SK-N-SH (cell line): ENCODE measurements around the gene DEGS2.

Experiments used
- CTCF ChIP-seq: fragments of 200-600 bp; sonication (generic); IDR thresholded peaks from 2 replicates; pipeline ENCODE4 v1.6.1; 2017; ENCODE audit warnings: antibody characterized with exemption, mild to moderate bottlenecking, moderate library complexity
- FOSL2 ChIP-seq: IDR thresholded peaks from 2 replicates; pipeline ENCODE4 v1.4.0; 2012; ENCODE audit warnings: low read depth, mild to moderate bottlenecking, moderate library complexity, borderline replicate concordance
- FOXJ3 ChIP-seq: sonication (generic); formaldehyde crosslinking; IDR thresholded peaks from 2 replicates; pipeline ENCODE4 v1.5.1; 2020; ENCODE audit warnings: mild to moderate bottlenecking, missing genetic modification reagents
- GABPA ChIP-seq: IDR thresholded peaks from 2 replicates; pipeline ENCODE4 v1.4.0; 2012; ENCODE audit warnings: low read depth, mild to moderate bottlenecking
- MAX ChIP-seq: IDR thresholded peaks from 2 replicates; pipeline ENCODE4 v1.4.0; 2012; ENCODE audit warnings: low read depth
- POLR2AphosphoS5 ChIP-seq: IDR thresholded peaks from 2 replicates; pipeline ENCODE4 v1.6.1; 2012; ENCODE audit warnings: low read depth, low read length
- RXRA ChIP-seq: IDR thresholded peaks from 2 replicates; pipeline ENCODE4 v1.4.0; 2012; ENCODE audit warnings: low read depth, mild to moderate bottlenecking, borderline replicate concordance
- SIN3A ChIP-seq: IDR thresholded peaks from 2 replicates; pipeline ENCODE4 v1.6.1; 2012; ENCODE audit warnings: low read depth, mild to moderate bottlenecking, low read length, moderate library complexity, borderline replicate concordance
- SMC3 ChIP-seq: IDR thresholded peaks from 2 replicates; pipeline ENCODE4 v1.6.1; 2012; ENCODE audit warnings: low read depth, low read length, improper control_type of control experiment
- TAF1 ChIP-seq: IDR thresholded peaks from 2 replicates; pipeline ENCODE4 v1.6.1; 2012; ENCODE audit warnings: low read depth, mild to moderate bottlenecking, low read length, moderate library complexity, borderline replicate concordance
- TCF12 ChIP-seq: IDR thresholded peaks from 2 replicates; pipeline ENCODE4 v1.4.0; 2012
- YY1 ChIP-seq: IDR thresholded peaks from 2 replicates; pipeline ENCODE4 v1.4.0; 2012; ENCODE audit warnings: low read depth, mild to moderate bottlenecking
- TF ChIP-seq, protein P1 (sequence below): fragments of 150-350 bp; IDR thresholded peaks from 2 replicates; pipeline ENCODE4 v1.6.1; 2016; ENCODE audit warnings: mild to moderate bottlenecking, low read depth, low read length

GRCh38 chr14:100107236-100107635 lies 52.2 kb downstream of the DEGS2 start:
- no peak for TF ChIP-seq RXRA
- TF ChIP-seq TCF12, result no peak
- no peak for TF ChIP-seq MAX
- TF ChIP-seq CTCF, result no peak
- TF ChIP-seq, protein P1, sequence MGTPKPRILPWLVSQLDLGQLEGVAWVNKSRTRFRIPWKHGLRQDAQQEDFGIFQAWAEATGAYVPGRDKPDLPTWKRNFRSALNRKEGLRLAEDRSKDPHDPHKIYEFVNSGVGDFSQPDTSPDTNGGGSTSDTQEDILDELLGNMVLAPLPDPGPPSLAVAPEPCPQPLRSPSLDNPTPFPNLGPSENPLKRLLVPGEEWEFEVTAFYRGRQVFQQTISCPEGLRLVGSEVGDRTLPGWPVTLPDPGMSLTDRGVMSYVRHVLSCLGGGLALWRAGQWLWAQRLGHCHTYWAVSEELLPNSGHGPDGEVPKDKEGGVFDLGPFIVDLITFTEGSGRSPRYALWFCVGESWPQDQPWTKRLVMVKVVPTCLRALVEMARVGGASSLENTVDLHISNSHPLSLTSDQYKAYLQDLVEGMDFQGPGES, result no peak
- TF ChIP-seq TAF1, result no peak
- no peak for TF ChIP-seq SIN3A
- no peak for TF ChIP-seq FOSL2
- TF ChIP-seq GABPA, result no peak
- TF ChIP-seq FOXJ3, result no peak
- no peak for TF ChIP-seq YY1
- TF ChIP-seq POLR2AphosphoS5, result no peak
- no peak for TF ChIP-seq SMC3
